Liver (tissue), 9 donors: ENCODE results near the gene HOXA1. TPM values are rescaled to one million over a fixed set of nuclear protein-coding genes. Genes with fewer than 3 reads are reported as not detected.

Experiments
- DNase-seq: peaks from one replicate; pipeline ENCODE4 v3.0.0-alpha.2; 2017; ENCODE audit warnings: low spot score
- H3K27ac ChIP-seq, 2 donors: one replicate each; pipeline ENCODE4 v1.7.0; 2013; ENCODE audit warnings: inconsistent platforms in 2 of 2, low read length in 2 of 2, control low read depth in 1 of 2, low read depth in 1 of 2, mild to moderate bottlenecking in 1 of 2
- H3K27me3 ChIP-seq, 4 donors: one replicate each; pipeline versions ENCODE4 v1.6.1 to v1.7.0; 2013; ENCODE audit warnings: low read length in 3 of 4, inconsistent platforms in 1 of 4, mild to moderate bottlenecking in 1 of 4, moderate library complexity in 1 of 4; ENCODE audit not compliant: control insufficient read depth in 4 of 4, insufficient read depth in 4 of 4
- H3K36me3 ChIP-seq, 4 donors: one replicate each; pipeline versions ENCODE4 v1.6.1 to v1.7.0; 2013; ENCODE audit warnings: low read length in 3 of 4, mild to moderate bottlenecking in 3 of 4, low read depth in 1 of 4, moderate library complexity in 1 of 4; ENCODE audit not compliant: control insufficient read depth in 4 of 4, insufficient read depth in 3 of 4
- H3K4me1 ChIP-seq, 4 donors: one replicate each; pipeline versions ENCODE4 v1.6.1 to v1.7.0; 2013; ENCODE audit warnings: low read length in 3 of 4, mild to moderate bottlenecking in 3 of 4, moderate library complexity in 1 of 4; ENCODE audit not compliant: control insufficient read depth in 4 of 4, insufficient read depth in 4 of 4
- H3K4me3 ChIP-seq, 3 donors: one replicate each; pipeline versions ENCODE4 v1.6.1 to v1.7.0; 2013; ENCODE audit warnings: low read length in 3 of 3, control low read depth in 1 of 3, low read depth in 1 of 3, mild to moderate bottlenecking in 1 of 3
- H3K9ac ChIP-seq, 2 donors: one replicate each; pipeline ENCODE4 v1.7.0; 2013; ENCODE audit warnings: low read length in 2 of 2, mild to moderate bottlenecking in 2 of 2, moderate library complexity in 2 of 2, control low read depth in 1 of 2, low read depth in 1 of 2
- H3K9me3 ChIP-seq, 4 donors: one replicate each; pipeline versions ENCODE4 v1.6.1 to v1.7.0; 2013; ENCODE audit warnings: low read length in 3 of 4; ENCODE audit not compliant: control insufficient read depth in 4 of 4
- ATF3 ChIP-seq: IDR thresholded peaks from 2 replicates; pipeline ENCODE4 v1.6.1; 2016; ENCODE audit warnings: antibody characterized with exemption
- CTCF ChIP-seq: fragments of 150-350 bp; IDR thresholded peaks from 2 replicates; pipeline ENCODE4 v1.5.1; 2017; ENCODE audit warnings: improper control_type of control experiment, low read depth, low read length; ENCODE audit not compliant: missing input control
- EGR1 ChIP-seq, 2 donors: IDR thresholded peaks; 2 replicates each; pipeline ENCODE4 v1.6.1; 2016 to 2018; ENCODE audit warnings: antibody characterized with exemption in 2 of 2, low read depth in 2 of 2
- FOXA1 ChIP-seq: IDR thresholded peaks from 2 replicates; pipeline ENCODE4 v1.6.1; 2016; ENCODE audit warnings: antibody characterized with exemption
- FOXA2 ChIP-seq: IDR thresholded peaks from 2 replicates; pipeline ENCODE4 v1.6.1; 2016; ENCODE audit warnings: antibody characterized with exemption
- GABPA ChIP-seq, 2 donors: IDR thresholded peaks in 1 of 2; conservative IDR thresholded peaks in 1 of 2; 2 replicates each; pipeline ENCODE4 v1.6.1; 2016; ENCODE audit warnings: antibody characterized with exemption in 2 of 2, mild to moderate bottlenecking in 1 of 2, moderate library complexity in 1 of 2
- HNF4A ChIP-seq, 2 donors: conservative IDR thresholded peaks; 2 replicates each; pipeline ENCODE4 v1.6.1; 2016; ENCODE audit warnings: antibody characterized with exemption in 2 of 2, mild to moderate bottlenecking in 2 of 2
- HNF4G ChIP-seq: IDR thresholded peaks from 2 replicates; pipeline ENCODE4 v1.6.1; 2016; ENCODE audit warnings: antibody characterized with exemption
- JUND ChIP-seq, 2 donors: IDR thresholded peaks; 2 replicates each; pipeline ENCODE4 v1.6.1; 2016; ENCODE audit warnings: antibody characterized with exemption in 2 of 2
- MAX ChIP-seq: IDR thresholded peaks from 2 replicates; pipeline ENCODE4 v1.6.1; 2016; ENCODE audit warnings: antibody characterized with exemption
- NR2F2 ChIP-seq: IDR thresholded peaks from 2 replicates; pipeline ENCODE4 v1.6.1; 2016; ENCODE audit warnings: antibody characterized with exemption
- RAD21 ChIP-seq, 2 donors: IDR thresholded peaks; 2 replicates each; pipeline ENCODE4 v1.6.1; 2016; ENCODE audit warnings: antibody characterized with exemption in 2 of 2, mild to moderate bottlenecking in 2 of 2
- REST ChIP-seq: IDR thresholded peaks from 2 replicates; pipeline ENCODE4 v1.6.1; 2016; ENCODE audit warnings: antibody characterized with exemption, mild to moderate bottlenecking
- RXRA ChIP-seq, 2 donors: IDR thresholded peaks; 2 replicates each; pipeline ENCODE4 v1.6.1; 2017 to 2018; ENCODE audit warnings: antibody characterized with exemption in 2 of 2, mild to moderate bottlenecking in 1 of 2
- SP1 ChIP-seq: IDR thresholded peaks from 2 replicates; pipeline ENCODE4 v1.6.1; 2018; ENCODE audit warnings: antibody characterized with exemption, mild to moderate bottlenecking
- TAF1 ChIP-seq: conservative IDR thresholded peaks from 2 replicates; pipeline ENCODE4 v1.6.1; 2016; ENCODE audit warnings: antibody characterized with exemption, mild to moderate bottlenecking
- YY1 ChIP-seq: IDR thresholded peaks from 2 replicates; pipeline ENCODE4 v1.6.1; 2016; ENCODE audit warnings: antibody characterized with exemption, mild to moderate bottlenecking
- ZBTB33 ChIP-seq: IDR thresholded peaks from 2 replicates; pipeline ENCODE4 v1.6.1; 2016; ENCODE audit warnings: antibody characterized with exemption
- WGBS: extraction: QIAGEN DNeasy Blood & Tissue Kit; methylation state at CpG from one replicate; pipeline ENCODE4 v1.1.7; 2013; 5-methylcytosine and 5-hydroxymethylcytosine counted together
- polyA plus RNA-seq, 2 donors: library from polyadenylated mRNA; stranded (reverse) in 1 of 2; unstranded in 1 of 2; fragments of 200-250 nt in 1 of 2; fragments of >200 nt in 1 of 2; fragmentation: Nextera tagmentation in 1 of 2; extraction: Ambion mirVana in 1 of 2; gene quantifications; one replicate each; pipeline versions ENCODE4 v1.2.1 to v1.2.3, GENCODE V29; 2013 to 2015
- total RNA-seq, 2 donors: library from RNA; depleted of rRNA; stranded (reverse); fragments of >200 nt; gene quantifications; one replicate each; pipeline ENCODE4 v1.2.3, GENCODE V29; 2014
- donor health status: healthy.
- donor health status: healthy.
- donor health status: healthy.
- donor health status: healthy.
- donor health status: healthy.

HOXA1 gene
- total and polyA plus RNA-seq, 4 donors = 0.08 to 0.28 (median 0.21) TPM

- TF ChIP-seq GABPA (IDR thresholded peaks at IDR 0.05 in 1 of 2, conservative IDR thresholded peaks at IDR 0.05 in 1 of 2) (no peak), CTCF (no peak), TAF1 (no peak)
Measured at GRCh38 chr7:27104341-27105058, 8.7 kb upstream of the HOXA1 start (continued).

GRCh38 chr7:27103489-27104226 is 7.9 kb upstream of the HOXA1 start:
- peaks cover 0 to 26% (median 12%) of the 10 kb centered on the region in 4 donors for H3K27me3 ChIP-seq
- H3K4me3 ChIP-seq = no peak overlapping the region
- H3K27ac ChIP-seq = peak overlapping the region; percentile 35 to 48
- WGBS = 18% methylated on average over 35 of the region's 35 CpGs
- no peaks in the 10 kb centered on the region for H3K9me3 ChIP-seq
- H3K9ac ChIP-seq = no peak overlapping the region
- peaks cover 0 to 7% (median 0%) of the 10 kb centered on the region in 4 donors for H3K4me1 ChIP-seq
- H3K36me3 ChIP-seq = no peaks in the 10 kb centered on the region
- TF ChIP-seq NR2F2 = no peak
- TF ChIP-seq FOXA2 = no peak
- TF ChIP-seq MAX = no peak
- TF ChIP-seq CTCF = no peak
- TF ChIP-seq HNF4G = no peak
- no peak for TF ChIP-seq HNF4A (conservative IDR thresholded peaks at IDR 0.05)
- TF ChIP-seq GABPA (IDR thresholded peaks at IDR 0.05 in 1 of 2, conservative IDR thresholded peaks at IDR 0.05 in 1 of 2) = no peak
- no peak for TF ChIP-seq RXRA (IDR thresholded peaks at IDR 0.05)
- TF ChIP-seq SP1 = no peak
- no peak for TF ChIP-seq EGR1 (IDR thresholded peaks at IDR 0.05; ENCODE audit: low read depth in 2 of 2)
- TF ChIP-seq ZBTB33 = no peak
- no peak for TF ChIP-seq RAD21 (IDR thresholded peaks at IDR 0.05)
- TF ChIP-seq TAF1 = no peak
- TF ChIP-seq YY1 = no peak
- no peak for TF ChIP-seq REST
- TF ChIP-seq JUND (IDR thresholded peaks at IDR 0.05) = no peak
- no peak for TF ChIP-seq ATF3
- TF ChIP-seq FOXA1 = no peak
- no peak for DNase-seq
